GM23338 (cell line): Measurements from ENCODE around the gene NARS2. TPM values are rescaled to one million over a fixed set of nuclear protein-coding genes. Genes with fewer than 3 reads are reported as not detected.

Experiments
- ATAC-seq: fragments of 200-7000 bp; cut with Tn5 transposase; 3 replicates; pipeline ENCODE4 v1.9.1; 2020
- DNase-seq: peaks from one replicate; pipeline ENCODE4 v3.0.0-alpha.2; 2015; ENCODE audit warnings: low spot score
- H2AFZ ChIP-seq: fragments of 200-600 bp; sonication (generic); 2 replicates; pipeline ENCODE4 v1.8.0; 2016; ENCODE audit warnings: antibody characterized with exemption, mild to moderate bottlenecking, moderate library complexity
- H3F3A ChIP-seq: fragments of 200-600 bp; sonication (generic); replicated peaks from 2 replicates; pipeline ENCODE4 v1.8.0; 2017; ENCODE audit warnings: antibody characterized with exemption, mixed run types, low read depth
- H3K27ac ChIP-seq: fragments of 200-600 bp; sonication (generic); 2 replicates; pipeline ENCODE4 v1.6.1; 2016; ENCODE audit warnings: low read depth
- H3K27me3 ChIP-seq: fragments of 200-600 bp; sonication (generic); 2 replicates; pipeline ENCODE4 v1.8.0; 2016; ENCODE audit warnings: mild to moderate bottlenecking, mixed run types, moderate library complexity; ENCODE audit not compliant: insufficient read depth
- H3K36me3 ChIP-seq: fragments of 200-600 bp; sonication (generic); 2 replicates; pipeline ENCODE4 v1.8.0; 2016; ENCODE audit warnings: mild to moderate bottlenecking; ENCODE audit not compliant: insufficient read depth
- H3K4me1 ChIP-seq: fragments of 200-600 bp; sonication (generic); 2 replicates; pipeline ENCODE4 v1.8.0; 2016; ENCODE audit warnings: mild to moderate bottlenecking, moderate library complexity; ENCODE audit not compliant: insufficient read depth
- H3K4me2 ChIP-seq: fragments of 200-600 bp; sonication (generic); 2 replicates; pipeline ENCODE4 v1.7.1; 2017; ENCODE audit warnings: mixed run types
- H3K4me3 ChIP-seq: fragments of 200-600 bp; sonication (generic); 2 replicates; pipeline ENCODE4 v1.6.1; 2016; ENCODE audit warnings: mixed run types
- H3K79me2 ChIP-seq: fragments of 200-600 bp; sonication (generic); replicated peaks from 2 replicates; pipeline ENCODE4 v1.8.0; 2017; ENCODE audit warnings: mild to moderate bottlenecking; ENCODE audit not compliant: insufficient read depth
- H3K9me2 ChIP-seq: fragments of 200-600 bp; sonication (generic); 2 replicates; pipeline ENCODE4 v1.8.0; 2017; ENCODE audit not compliant: insufficient read depth
- H4K20me1 ChIP-seq: fragments of 200-600 bp; sonication (generic); replicated peaks from 2 replicates; pipeline ENCODE4 v1.8.0; 2017; ENCODE audit warnings: mild to moderate bottlenecking; ENCODE audit not compliant: insufficient read depth
- H3K27ac Mint-ChIP-seq: 2 replicates; pipeline ENCODE4 v1.8.0; 2020; ENCODE audit warnings: inconsistent platforms, mild to moderate bottlenecking, moderate library complexity, mixed read lengths
- H3K27me3 Mint-ChIP-seq: 3 replicates; pipeline ENCODE4 v1.8.0; 2022; ENCODE audit warnings: low read depth, mild to moderate bottlenecking, moderate library complexity, mixed read lengths, inconsistent platforms; ENCODE audit not compliant: insufficient read depth, poor library complexity
- H3K36me3 Mint-ChIP-seq: 3 replicates; pipeline ENCODE4 v1.8.0; 2021; ENCODE audit warnings: low read depth, mild to moderate bottlenecking, inconsistent platforms, moderate library complexity, mixed read lengths
- H3K4me1 Mint-ChIP-seq: 3 replicates; pipeline ENCODE4 v1.8.0; 2020; ENCODE audit warnings: mild to moderate bottlenecking, inconsistent platforms, mixed read lengths
- H3K4me3 Mint-ChIP-seq: 3 replicates; pipeline ENCODE4 v1.8.0; 2021; ENCODE audit warnings: moderate library complexity, mild to moderate bottlenecking, inconsistent platforms, mixed read lengths
- H3K9me3 Mint-ChIP-seq: 3 replicates; pipeline ENCODE4 v1.8.0; 2020; ENCODE audit warnings: moderate library complexity, mild to moderate bottlenecking, inconsistent platforms, mixed read lengths
- CTCF ChIP-seq, 2 experiments: fragments of 200-600 bp in 1 of 2; sonication (generic) in 1 of 2; conservative IDR thresholded peaks; 2 replicates each; pipeline versions ENCODE4 v1.5.1 to v1.6.1; 2016 to 2017; ENCODE audit warnings: antibody characterized with exemption in 2 of 2, low read depth in 2 of 2, mild to moderate bottlenecking in 2 of 2, moderate library complexity in 1 of 2
- EZH2 ChIP-seq: fragments of 200-600 bp; sonication (generic); IDR thresholded peaks from one replicate; pipeline ENCODE4 v1.8.0; 2017; ENCODE audit warnings: antibody characterized with exemption, mild to moderate bottlenecking, low read depth; ENCODE audit not compliant: unreplicated experiment
- NANOG ChIP-seq: IDR thresholded peaks from 2 replicates; pipeline ENCODE4 v1.6.1; 2016; ENCODE audit warnings: antibody characterized with exemption, borderline replicate concordance
- STAT1 ChIP-seq: IDR thresholded peaks from one replicate; pipeline ENCODE4 v1.6.1; 2016; ENCODE audit warnings: antibody characterized with exemption; ENCODE audit not compliant: unreplicated experiment
- ZNF114 ChIP-seq: fragments of 250-450 bp; sonication (Bioruptor Pico); IDR thresholded peaks from 2 replicates; pipeline ENCODE4 v1.5.0; 2020; ENCODE audit warnings: mild to moderate bottlenecking, moderate library complexity
- ZNF331 ChIP-seq: fragments of 250-450 bp; sonication (Bioruptor Pico); IDR thresholded peaks from 2 replicates; pipeline ENCODE4 v1.5.0; 2020; ENCODE audit warnings: low read depth, mild to moderate bottlenecking, moderate library complexity
- polyA plus RNA-seq: library from polyadenylated mRNA; unstranded; fragments of >200 nt; fragmentation: Nextera tagmentation; extraction: Ambion mirVana; gene quantifications from 2 replicates; pipeline ENCODE4 v1.2.1, GENCODE V29; 2016
- total RNA-seq: library from RNA; depleted of rRNA; stranded (reverse); fragments of >200 nt; shearing (Covaris generic); gene quantifications from 2 replicates; pipeline ENCODE4 v1.2.3, GENCODE V29; 2014
- TF ChIP-seq, protein P1 (sequence below): IDR thresholded peaks from one replicate; pipeline ENCODE4 v1.6.1; 2018; ENCODE audit warnings: antibody characterized with exemption; ENCODE audit not compliant: unreplicated experiment

NARS2 gene
- total and polyA plus RNA-seq, 2 experiments from 2014 or later = 45.7 to 62.0 TPM

DNA sequence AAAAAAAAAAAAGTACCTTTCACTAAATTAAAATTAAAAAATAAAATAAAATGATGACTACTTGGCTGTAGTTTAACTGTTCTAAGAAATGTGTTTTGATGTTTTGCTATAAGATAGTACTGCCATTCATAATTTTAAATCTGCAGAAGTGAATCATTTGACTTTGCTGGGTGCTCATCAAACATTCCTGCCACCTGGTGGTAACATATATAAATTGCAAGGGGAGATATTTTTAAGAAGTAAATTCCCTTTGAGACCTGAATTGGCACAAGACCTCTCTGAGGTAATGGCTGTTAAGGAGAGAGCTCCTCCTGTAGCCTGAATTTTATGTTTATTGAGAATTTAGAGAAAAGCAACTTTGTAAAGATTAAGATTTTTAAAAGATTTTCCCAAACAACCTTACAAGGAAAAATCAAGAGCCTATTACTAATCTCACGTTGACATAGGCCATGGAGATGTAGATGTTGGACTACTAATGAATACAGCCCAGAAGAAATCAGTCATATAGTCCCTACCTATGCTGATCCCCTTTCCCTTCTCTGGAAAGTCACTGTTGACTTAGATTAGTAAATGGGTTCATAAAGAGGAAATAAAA, 11.9 kb upstream of the NARS2 start:
- Histone ChIP-seq H4K20me1 (no peaks in the 10 kb centered on the region), H3K27me3 (no peaks in the 10 kb centered on the region), H3K36me3 (no peaks in the 10 kb centered on the region), H3K9me2 (no peaks in the 10 kb centered on the region; the same call in 1 of the 2 replicates), H3F3A (no peaks in the 10 kb centered on the region), H3K4me1 (no peaks in the 10 kb centered on the region), H3K4me3 (no peak overlapping the region), H2AFZ (no peak overlapping the region), H3K79me2 (no peaks in the 10 kb centered on the region), H3K4me2 (no peak overlapping the region), H3K27ac (no peak overlapping the region)
- DNase-seq = peak; percentile 47
- ATAC-seq = no peak
- H3K4me1 Mint-ChIP-seq = no peaks in the 10 kb centered on the region
- no peak overlapping the region for H3K27ac Mint-ChIP-seq
- no peaks in the 10 kb centered on the region for H3K27me3 Mint-ChIP-seq
- peaks cover 7% of the 10 kb centered on the region; the same call in 2 of the 3 replicates for H3K36me3 Mint-ChIP-seq
- peaks cover 17% of the 10 kb centered on the region for H3K9me3 Mint-ChIP-seq
- no peak overlapping the region for H3K4me3 Mint-ChIP-seq
- no peak for TF ChIP-seq ZNF331 (CRISPR knock-in tag)
- TF ChIP-seq CTCF (conservative IDR thresholded peaks at IDR 0.05; ENCODE audit: low read depth in 2 of 2) = peak; percentile 56 to 82

DNA sequence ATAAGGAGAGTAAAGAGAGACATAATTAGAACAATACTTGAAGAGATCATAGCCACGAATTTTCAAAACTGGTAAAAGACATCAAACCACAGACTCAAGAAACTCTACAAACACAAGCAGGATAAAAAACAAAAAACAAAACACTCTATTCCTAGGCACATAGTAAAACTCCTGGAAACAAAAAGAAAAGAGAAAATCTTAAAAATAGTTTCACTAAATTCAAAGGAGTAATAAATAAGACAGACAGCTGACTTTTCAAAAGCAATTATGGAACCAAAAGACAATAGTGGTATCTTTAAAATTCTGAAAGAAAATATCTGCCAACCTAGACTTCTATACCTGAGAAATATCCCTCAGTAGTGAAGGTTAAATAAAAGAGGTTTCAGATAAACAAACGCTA, 9.2 kb upstream of the NARS2 start:
- Mint-ChIP-seq H3K4me1 (no peaks in the 10 kb centered on the region), H3K36me3 (peaks cover 7% of the 10 kb centered on the region; the same call in 2 of the 3 replicates), H3K4me3 (no peak overlapping the region), H3K9me3 (peaks cover 17% of the 10 kb centered on the region), H3K27me3 (no peaks in the 10 kb centered on the region), H3K27ac (no peak overlapping the region)
- no peaks in the 10 kb centered on the region for H3K4me1 ChIP-seq
- DNase-seq (no peak), ATAC-seq (no peak)
- no peak overlapping the region for H2AFZ ChIP-seq
- H3K79me2 ChIP-seq = no peaks in the 10 kb centered on the region
- H3K27me3 ChIP-seq = no peaks in the 10 kb centered on the region
- no peaks in the 10 kb centered on the region for H3F3A ChIP-seq
- H3K4me2 ChIP-seq = no peak overlapping the region
- H3K4me3 ChIP-seq = no peak overlapping the region
- H4K20me1 ChIP-seq = no peaks in the 10 kb centered on the region
- no peaks in the 10 kb centered on the region; the same call in 1 of the 2 replicates for H3K9me2 ChIP-seq
- no peaks in the 10 kb centered on the region for H3K36me3 ChIP-seq
- H3K27ac ChIP-seq = no peak overlapping the region
- TF ChIP-seq ZNF114 (CRISPR knock-in tag) = no peak
- TF ChIP-seq NANOG = no peak

DNA sequence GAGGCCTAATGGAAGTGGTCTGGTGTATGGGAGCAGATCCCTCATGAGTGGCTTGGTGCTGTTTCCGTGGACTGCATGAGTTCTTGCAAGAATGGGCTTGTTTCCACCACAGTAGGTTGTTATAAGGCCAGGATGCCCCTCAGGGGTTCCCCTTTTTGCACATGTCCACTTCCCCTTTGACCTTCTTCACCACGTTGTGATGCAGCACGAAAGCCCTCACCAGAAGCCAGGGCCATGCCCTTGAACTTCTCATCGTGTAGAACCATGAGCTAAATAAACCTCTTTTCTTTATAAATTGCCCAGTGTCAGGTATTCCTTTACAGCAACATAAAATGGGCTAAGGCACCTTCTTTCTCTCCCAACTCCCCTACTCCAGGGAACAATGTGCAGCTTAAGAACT, 2.8 kb upstream of the NARS2 start:
- Histone ChIP-seq H3K4me3 (no peak overlapping the region), H3K27ac (no peak overlapping the region)
- peaks cover 2% of the 10 kb centered on the region for H3K27me3 Mint-ChIP-seq

More for the DNA sequence above, 2.8 kb upstream of the NARS2 start:
- no peaks in the 10 kb centered on the region for H3K36me3 ChIP-seq
- Mint-ChIP-seq H3K4me3 (no peak overlapping the region), H3K27ac (no peak overlapping the region), H3K36me3 (no peaks in the 10 kb centered on the region; the same call in 2 of the 3 replicates), H3K9me3 (no peaks in the 10 kb centered on the region; the same call in 2 of the 3 replicates), H3K4me1 (peaks cover 14% of the 10 kb centered on the region)
- no peak for ATAC-seq
- H3K4me2 ChIP-seq = no peak overlapping the region
- H3F3A ChIP-seq = 0 out of 2 replicates have a peak, but pooled peaks cover 4% of the 10 kb centered on the region
- no peak overlapping the region for H2AFZ ChIP-seq
- TF ChIP-seq, protein P1, sequence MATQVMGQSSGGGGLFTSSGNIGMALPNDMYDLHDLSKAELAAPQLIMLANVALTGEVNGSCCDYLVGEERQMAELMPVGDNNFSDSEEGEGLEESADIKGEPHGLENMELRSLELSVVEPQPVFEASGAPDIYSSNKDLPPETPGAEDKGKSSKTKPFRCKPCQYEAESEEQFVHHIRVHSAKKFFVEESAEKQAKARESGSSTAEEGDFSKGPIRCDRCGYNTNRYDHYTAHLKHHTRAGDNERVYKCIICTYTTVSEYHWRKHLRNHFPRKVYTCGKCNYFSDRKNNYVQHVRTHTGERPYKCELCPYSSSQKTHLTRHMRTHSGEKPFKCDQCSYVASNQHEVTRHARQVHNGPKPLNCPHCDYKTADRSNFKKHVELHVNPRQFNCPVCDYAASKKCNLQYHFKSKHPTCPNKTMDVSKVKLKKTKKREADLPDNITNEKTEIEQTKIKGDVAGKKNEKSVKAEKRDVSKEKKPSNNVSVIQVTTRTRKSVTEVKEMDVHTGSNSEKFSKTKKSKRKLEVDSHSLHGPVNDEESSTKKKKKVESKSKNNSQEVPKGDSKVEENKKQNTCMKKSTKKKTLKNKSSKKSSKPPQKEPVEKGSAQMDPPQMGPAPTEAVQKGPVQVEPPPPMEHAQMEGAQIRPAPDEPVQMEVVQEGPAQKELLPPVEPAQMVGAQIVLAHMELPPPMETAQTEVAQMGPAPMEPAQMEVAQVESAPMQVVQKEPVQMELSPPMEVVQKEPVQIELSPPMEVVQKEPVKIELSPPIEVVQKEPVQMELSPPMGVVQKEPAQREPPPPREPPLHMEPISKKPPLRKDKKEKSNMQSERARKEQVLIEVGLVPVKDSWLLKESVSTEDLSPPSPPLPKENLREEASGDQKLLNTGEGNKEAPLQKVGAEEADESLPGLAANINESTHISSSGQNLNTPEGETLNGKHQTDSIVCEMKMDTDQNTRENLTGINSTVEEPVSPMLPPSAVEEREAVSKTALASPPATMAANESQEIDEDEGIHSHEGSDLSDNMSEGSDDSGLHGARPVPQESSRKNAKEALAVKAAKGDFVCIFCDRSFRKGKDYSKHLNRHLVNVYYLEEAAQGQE = no peak
- TF ChIP-seq STAT1 (no peak), EZH2 (no peak)
- H3K4me1 ChIP-seq = peaks cover 20% of the 10 kb centered on the region
- H3K79me2 ChIP-seq = peaks cover 20% of the 10 kb centered on the region
- no peaks in the 10 kb centered on the region; the same call in 1 of the 2 replicates for H3K9me2 ChIP-seq
- no peaks in the 10 kb centered on the region for H3K27me3 ChIP-seq
- no peak for DNase-seq
- no peaks in the 10 kb centered on the region for H4K20me1 ChIP-seq
